Hematopoietic multipotent progenitor cell treated with erythropoietin and hydrocortisone succinate and interleukin-3 and kit ligand, for 8 days (in vitro differentiated cells): ENCODE data around the gene PDHB.

Experiments
- DNase-seq: peaks from one replicate; pipeline ENCODE4 v3.0.0-alpha.2; 2015

PDHB gene

GRCh38 chr3:58394339-58394738, 39.3 kb downstream of the PDHB start:
- DNase-seq: no peak

GRCh38 chr3:58392181-58392580, 41.5 kb downstream of the PDHB start:
- no peak for DNase-seq

- no peak for DNase-seq
Observed at GRCh38 chr3:58391156-58391865, 42.3 kb downstream of the PDHB start.

GRCh38 chr3:58388550-58389091, 45.0 kb downstream of the PDHB start:
- DNase-seq: no peak

GRCh38 chr3:58387650-58388546, 45.7 kb downstream of the PDHB start:
- DNase-seq: no peak

- no peak for DNase-seq
Observed at GRCh38 chr3:58386626-58387365, 46.8 kb downstream of the PDHB start.

GRCh38 chr3:58384381-58385090, 49.1 kb downstream of the PDHB start:
- no peak for DNase-seq

GRCh38 chr3:58383904-58384303, 49.7 kb downstream of the PDHB start:
- DNase-seq: no peak

GRCh38 chr3:58383476-58383875, 50.2 kb downstream of the PDHB start:
- no peak for DNase-seq

- no peak for DNase-seq
Observed at GRCh38 chr3:58379351-58380073, 54.1 kb downstream of the PDHB start.

GRCh38 chr3:58377750-58378149, 55.9 kb downstream of the PDHB start:
- DNase-seq: no peak
